KMS-11 (cell line): Measurements from ENCODE around the gene TRPC6.

Source experiments
- H2AFZ ChIP-seq: fragments of 200-600 bp; sonication (generic); 2 replicates; pipeline ENCODE4 v1.6.1; 2016; ENCODE audit warnings: antibody characterized with exemption, mixed run types, low read depth
- H3K27ac ChIP-seq: fragments of 200-600 bp; sonication (generic); 2 replicates; pipeline ENCODE4 v1.6.1; 2016; ENCODE audit warnings: mild to moderate bottlenecking, mixed run types
- H3K27me3 ChIP-seq: fragments of 200-600 bp; sonication (generic); 2 replicates; pipeline ENCODE4 v1.6.1; 2017; ENCODE audit warnings: mild to moderate bottlenecking, low read depth, mixed run types, moderate library complexity; ENCODE audit not compliant: insufficient read depth
- H3K36me3 ChIP-seq: fragments of 200-600 bp; sonication (generic); 2 replicates; pipeline ENCODE4 v1.6.1; 2017; ENCODE audit warnings: mild to moderate bottlenecking, mixed run types; ENCODE audit not compliant: insufficient read depth
- H3K4me1 ChIP-seq: fragments of 200-600 bp; sonication (generic); 2 replicates; pipeline ENCODE4 v1.6.1; 2016; ENCODE audit warnings: mild to moderate bottlenecking, low read depth, mixed run types; ENCODE audit not compliant: poor library complexity, severe bottlenecking
- H3K4me2 ChIP-seq: fragments of 200-600 bp; sonication (generic); 2 replicates; pipeline ENCODE4 v1.7.0; 2016; ENCODE audit warnings: mild to moderate bottlenecking, mixed run types
- H3K4me3 ChIP-seq: fragments of 200-600 bp; sonication (generic); IDR thresholded peaks from 2 replicates; pipeline ENCODE4 v1.6.1; 2017; ENCODE audit warnings: low read depth, low read length, mixed read lengths; ENCODE audit not compliant: insufficient read depth
- H3K79me2 ChIP-seq: fragments of 200-600 bp; sonication (generic); 2 replicates; pipeline ENCODE4 v1.6.1; 2016; ENCODE audit warnings: low read depth, mixed run types; ENCODE audit not compliant: insufficient read depth
- H3K9ac ChIP-seq: fragments of 200-600 bp; sonication (generic); 2 replicates; pipeline ENCODE4 v1.6.1; 2016; ENCODE audit warnings: mild to moderate bottlenecking, mixed run types
- H4K20me1 ChIP-seq: fragments of 200-600 bp; sonication (generic); 2 replicates; pipeline ENCODE4 v1.6.1; 2016; ENCODE audit warnings: mild to moderate bottlenecking, mixed run types; ENCODE audit not compliant: insufficient read depth
- TF ChIP-seq, protein P1 (sequence below): fragments of 200-600 bp; sonication (generic); conservative IDR thresholded peaks from 2 replicates; pipeline ENCODE4 v1.6.1; 2017; ENCODE audit warnings: low read depth, mild to moderate bottlenecking, antibody characterized with exemption, low read length, moderate library complexity, mixed read lengths

Gene TRPC6

DNA sequence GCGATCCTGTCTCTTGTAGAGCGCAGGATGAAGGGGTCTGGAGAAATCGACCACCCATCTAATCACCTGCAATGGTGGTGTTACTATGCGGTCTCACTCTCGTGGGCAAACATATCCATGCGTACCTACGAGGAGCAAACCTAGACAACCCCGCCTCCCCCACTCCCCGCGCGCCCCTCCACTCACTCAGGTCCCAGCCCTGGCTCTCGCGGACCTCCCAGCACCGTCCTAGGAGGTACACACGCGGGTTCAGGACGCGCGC is 887 bp downstream of the TRPC6 start:
- Histone ChIP-seq H2AFZ (no peak overlapping the region), H3K36me3 (no peaks in the 10 kb centered on the region), H3K27me3 (no peaks in the 10 kb centered on the region), H3K9ac (no peak overlapping the region), H3K4me1 (no peaks in the 10 kb centered on the region), H4K20me1 (no peaks in the 10 kb centered on the region), H3K4me3 (no peak overlapping the region), H3K79me2 (no peaks in the 10 kb centered on the region), H3K27ac (no peak overlapping the region), H3K4me2 (no peak overlapping the region)
- TF ChIP-seq, protein P1, sequence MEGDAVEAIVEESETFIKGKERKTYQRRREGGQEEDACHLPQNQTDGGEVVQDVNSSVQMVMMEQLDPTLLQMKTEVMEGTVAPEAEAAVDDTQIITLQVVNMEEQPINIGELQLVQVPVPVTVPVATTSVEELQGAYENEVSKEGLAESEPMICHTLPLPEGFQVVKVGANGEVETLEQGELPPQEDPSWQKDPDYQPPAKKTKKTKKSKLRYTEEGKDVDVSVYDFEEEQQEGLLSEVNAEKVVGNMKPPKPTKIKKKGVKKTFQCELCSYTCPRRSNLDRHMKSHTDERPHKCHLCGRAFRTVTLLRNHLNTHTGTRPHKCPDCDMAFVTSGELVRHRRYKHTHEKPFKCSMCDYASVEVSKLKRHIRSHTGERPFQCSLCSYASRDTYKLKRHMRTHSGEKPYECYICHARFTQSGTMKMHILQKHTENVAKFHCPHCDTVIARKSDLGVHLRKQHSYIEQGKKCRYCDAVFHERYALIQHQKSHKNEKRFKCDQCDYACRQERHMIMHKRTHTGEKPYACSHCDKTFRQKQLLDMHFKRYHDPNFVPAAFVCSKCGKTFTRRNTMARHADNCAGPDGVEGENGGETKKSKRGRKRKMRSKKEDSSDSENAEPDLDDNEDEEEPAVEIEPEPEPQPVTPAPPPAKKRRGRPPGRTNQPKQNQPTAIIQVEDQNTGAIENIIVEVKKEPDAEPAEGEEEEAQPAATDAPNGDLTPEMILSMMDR = no peak

DNA sequence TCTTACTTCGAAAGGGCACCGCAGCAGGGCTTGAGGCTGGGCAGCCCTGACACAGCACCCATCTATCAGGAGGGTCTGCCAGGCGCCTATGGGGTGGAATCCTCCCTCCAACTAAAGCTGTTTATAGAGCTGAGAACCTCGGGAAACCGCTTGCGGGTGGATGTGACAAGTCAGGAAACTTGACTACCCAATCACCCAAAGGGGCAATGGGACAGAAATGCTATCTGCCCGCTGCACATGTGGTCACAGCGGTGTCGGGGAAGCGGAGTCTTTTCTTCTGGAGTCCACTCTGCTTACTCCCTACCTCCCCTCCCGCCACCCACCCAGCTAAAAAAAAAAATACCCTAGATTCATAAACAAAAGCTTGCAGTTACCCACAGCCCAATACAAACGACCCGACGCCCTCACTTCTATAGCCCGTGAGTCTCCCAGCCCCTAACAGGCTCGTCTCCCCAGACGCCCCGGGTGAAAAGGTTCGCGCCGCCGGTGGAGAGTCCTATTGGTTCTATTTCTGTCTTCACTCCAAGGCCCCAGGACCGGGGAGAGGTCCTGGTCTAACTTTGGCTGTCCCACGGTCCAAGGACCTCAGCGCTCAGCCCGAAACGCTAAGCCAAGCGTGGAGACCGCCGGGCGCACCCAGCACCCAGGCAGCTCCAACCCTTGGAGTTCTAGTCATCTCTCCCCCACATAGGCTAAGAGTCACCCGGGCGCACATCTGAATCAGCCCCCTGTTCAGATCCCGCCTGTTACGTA is 1.4 kb downstream of the TRPC6 start:
- Histone ChIP-seq H3K4me3 (no peak overlapping the region), H3K27ac (no peak overlapping the region), H3K4me2 (no peak overlapping the region), H3K27me3 (no peaks in the 10 kb centered on the region), H3K79me2 (no peaks in the 10 kb centered on the region), H3K9ac (no peak overlapping the region), H3K4me1 (no peaks in the 10 kb centered on the region), H2AFZ (no peak overlapping the region), H4K20me1 (no peaks in the 10 kb centered on the region), H3K36me3 (no peaks in the 10 kb centered on the region)
- TF ChIP-seq, protein P1 = no peak

DNA sequence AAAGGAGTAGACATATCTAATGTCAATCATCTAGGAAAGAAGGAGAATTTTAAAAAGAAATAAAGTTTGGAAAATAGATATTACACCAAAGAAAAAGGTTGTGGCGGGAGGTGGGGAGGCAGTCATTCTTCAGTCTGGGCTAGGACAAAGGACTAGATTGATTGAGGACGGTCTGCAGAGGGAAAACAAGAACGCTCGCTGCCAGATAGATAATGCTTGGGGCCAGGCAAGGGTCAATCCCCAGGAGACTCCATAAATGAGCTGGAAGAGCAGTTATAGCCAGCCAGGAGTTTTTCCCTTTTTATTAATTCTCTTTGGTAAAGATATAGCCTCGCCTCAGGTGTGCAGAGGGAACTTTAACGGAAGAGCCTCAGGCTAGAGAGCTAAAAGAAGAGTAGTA is 6.3 kb downstream of the TRPC6 start:
- no peak overlapping the region for H3K27ac ChIP-seq
- no peaks in the 10 kb centered on the region for H4K20me1 ChIP-seq
- H3K36me3 ChIP-seq = no peaks in the 10 kb centered on the region
- H3K79me2 ChIP-seq = no peaks in the 10 kb centered on the region
- H2AFZ ChIP-seq = no peak overlapping the region
- no peak overlapping the region for H3K4me3 ChIP-seq
- TF ChIP-seq, protein P1 = no peak
- H3K9ac ChIP-seq = no peak overlapping the region
- H3K27me3 ChIP-seq = no peaks in the 10 kb centered on the region
- H3K4me1 ChIP-seq = no peaks in the 10 kb centered on the region
- H3K4me2 ChIP-seq = no peak overlapping the region

DNA sequence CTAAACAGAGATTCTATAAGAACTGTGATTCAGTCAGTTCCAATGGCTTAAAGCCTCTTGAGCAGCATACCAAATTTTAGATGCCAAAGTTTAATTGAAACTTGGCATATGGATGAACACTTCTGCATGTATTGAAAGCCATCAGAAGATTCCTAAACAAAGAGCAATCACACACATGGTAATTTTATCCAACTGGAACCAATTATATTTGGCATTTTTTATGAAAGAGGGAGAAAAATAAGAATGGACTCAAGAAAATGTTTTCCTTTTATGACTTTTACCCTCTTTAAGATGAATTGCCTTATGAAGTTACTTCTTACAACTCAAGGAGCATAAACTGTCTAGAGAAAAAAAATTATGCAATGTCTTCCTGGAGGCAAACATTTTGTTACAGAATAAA is 7.4 kb downstream of the TRPC6 start:
- no peaks in the 10 kb centered on the region for H3K4me1 ChIP-seq
- no peaks in the 10 kb centered on the region for H3K36me3 ChIP-seq
- no peaks in the 10 kb centered on the region for H3K27me3 ChIP-seq
- no peak overlapping the region for H3K27ac ChIP-seq
- H3K9ac ChIP-seq = no peak overlapping the region
- no peak overlapping the region for H3K4me2 ChIP-seq
- no peak overlapping the region for H2AFZ ChIP-seq
- H3K79me2 ChIP-seq = no peaks in the 10 kb centered on the region
- H4K20me1 ChIP-seq = no peaks in the 10 kb centered on the region
- TF ChIP-seq, protein P1 = no peak
- no peak overlapping the region for H3K4me3 ChIP-seq
